Stimulated activated naive CD8-positive, alpha-beta T cell treated with anti-CD3 and anti-CD28 coated beads, Interleukin-15, Interleukin-2, amounts not matched to agents 100 U/mL and 50 U/mL, for 24 hours (primary cell): Measurements from ENCODE around the gene MAST4.
A peak's percentile ranks its signal among the peaks of the same experiment; 100 is the strongest.

ENCODE experiments used
- ATAC-seq: fragments of 150-1000 bp; cut with Tn5 transposase; one replicate; pipeline ENCODE4 v1.10.0; 2021
- DNase-seq: peaks from one replicate; pipeline ENCODE4 v3.0.0; 2021

The MAST4 gene

GRCh38 chr5:67214036-67214435, 617.8 kb downstream of the MAST4 start:
- ATAC-seq (no peak), DNase-seq (no peak)

- no peak for ATAC-seq
- DNase-seq: no peak
Measured at GRCh38 chr5:67214707-67215447, 618.7 kb downstream of the MAST4 start.

GRCh38 chr5:67215519-67216471, 619.6 kb downstream of the MAST4 start:
- ATAC-seq: peak; percentile 92
- DNase-seq: peak; percentile 73

GRCh38 chr5:67216564-67216963, 620.4 kb downstream of the MAST4 start:
- DNase-seq: no peak
- no peak for ATAC-seq
